HL-60 (cell line): ENCODE results near the gene GLRX3.

Source experiments
- CTCF ChIP-seq: IDR thresholded peaks from one replicate; pipeline ENCODE4 v1.5.1; 2011; ENCODE audit warnings: low read length, control low read depth, inconsistent platforms; ENCODE audit not compliant: insufficient read depth
- REST ChIP-seq: IDR thresholded peaks from 2 replicates; pipeline ENCODE4 v1.6.1; 2012; ENCODE audit warnings: low read depth; ENCODE audit not compliant: insufficient replicate concordance

GRCh38 chr10:130208807-130209206, 72.6 kb downstream of the GLRX3 start:
- no peak for TF ChIP-seq CTCF
- TF ChIP-seq REST: no peak
